Measurements from ENCODE around the gene C1orf226.

GRCh38 chr1:162383516-162383915 is 2.0 kb downstream of the C1orf226 start:
- TF ChIP-seq CTCF (IDR thresholded peaks at IDR 0.05), result no peak
- TF ChIP-seq POLR2A (IDR thresholded peaks at IDR 0.05), result no peak
